ENCODE data around the gene ACACA.

ACACA gene

DNA sequence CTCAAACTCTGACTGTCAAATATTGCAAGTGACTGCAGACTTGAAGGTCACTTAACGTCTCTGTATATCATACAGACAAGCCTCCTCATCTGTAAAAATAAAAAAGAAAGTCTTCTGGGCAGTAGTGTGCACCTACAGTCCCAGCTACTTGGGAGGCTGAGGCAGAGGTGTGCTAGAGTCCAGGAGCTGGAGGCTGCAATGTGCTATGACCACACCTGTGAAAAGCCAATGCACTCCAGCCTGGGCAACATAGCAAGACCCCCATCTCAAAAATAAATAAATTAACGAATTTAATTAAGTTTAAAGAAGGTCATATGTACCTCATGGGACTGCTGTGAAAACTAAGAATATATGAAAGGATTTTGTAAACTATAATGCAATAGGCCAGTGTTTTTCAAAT, 65.8 kb downstream of the ACACA start:
- no peak for DNase-seq

DNA sequence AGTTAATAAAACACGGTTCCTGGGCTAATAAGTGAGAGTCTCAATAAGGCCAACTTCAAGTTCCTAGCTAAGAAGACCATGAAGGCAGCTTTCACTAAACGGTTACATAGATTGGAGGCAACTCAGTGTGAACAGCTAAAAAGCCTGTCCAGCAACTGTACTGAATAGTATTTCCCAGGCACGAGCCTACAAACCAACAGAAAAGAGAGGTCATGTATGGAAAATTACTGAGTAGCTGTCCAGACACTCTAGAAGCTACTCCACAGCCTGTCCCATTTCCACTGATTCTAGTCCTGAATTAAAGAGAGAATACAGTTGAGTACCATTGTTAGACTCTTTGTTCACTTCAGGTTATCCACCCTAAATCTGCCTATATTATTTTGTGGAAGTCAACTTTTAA, 67.3 kb downstream of the ACACA start:
- DNase-seq, result no peak

- DNase-seq, result no peak
Observed at GRCh38 chr17:37338847-37339246, 67.8 kb downstream of the ACACA start.

DNA sequence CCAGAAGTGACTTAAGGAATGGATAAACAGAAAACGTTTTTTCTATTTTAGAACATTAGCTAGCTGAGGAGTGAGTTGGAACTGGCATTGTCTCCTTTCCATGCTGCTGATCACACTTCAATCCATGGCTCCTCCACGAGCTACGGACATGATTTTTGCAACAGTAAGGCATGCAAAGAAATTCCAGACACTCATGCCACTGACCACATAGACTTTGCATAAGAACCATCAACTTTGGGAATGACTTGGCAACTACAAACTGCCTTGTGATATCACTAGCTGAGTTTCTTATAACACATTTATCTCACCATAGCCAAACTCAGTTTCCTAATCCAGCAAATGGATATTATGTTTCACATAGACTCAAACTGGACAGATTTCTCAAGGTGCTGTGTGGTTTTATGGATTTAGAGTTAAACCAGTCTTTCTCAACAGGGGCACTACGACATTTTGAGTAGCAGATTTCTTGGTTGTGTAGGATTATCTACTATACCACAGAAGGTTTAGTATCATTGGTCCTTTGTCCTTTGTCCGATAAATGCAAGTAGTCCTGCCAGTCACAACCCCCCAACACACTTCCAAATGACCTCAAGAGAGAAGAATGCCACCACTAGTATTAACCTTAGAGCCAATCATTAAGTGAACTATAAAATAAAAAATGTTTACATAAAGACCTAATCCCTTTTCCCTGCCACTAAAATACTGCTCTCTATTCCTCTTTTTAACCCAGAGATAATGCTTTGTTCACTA, 79.1 kb downstream of the ACACA start:
- DNase-seq, result no peak

DNA sequence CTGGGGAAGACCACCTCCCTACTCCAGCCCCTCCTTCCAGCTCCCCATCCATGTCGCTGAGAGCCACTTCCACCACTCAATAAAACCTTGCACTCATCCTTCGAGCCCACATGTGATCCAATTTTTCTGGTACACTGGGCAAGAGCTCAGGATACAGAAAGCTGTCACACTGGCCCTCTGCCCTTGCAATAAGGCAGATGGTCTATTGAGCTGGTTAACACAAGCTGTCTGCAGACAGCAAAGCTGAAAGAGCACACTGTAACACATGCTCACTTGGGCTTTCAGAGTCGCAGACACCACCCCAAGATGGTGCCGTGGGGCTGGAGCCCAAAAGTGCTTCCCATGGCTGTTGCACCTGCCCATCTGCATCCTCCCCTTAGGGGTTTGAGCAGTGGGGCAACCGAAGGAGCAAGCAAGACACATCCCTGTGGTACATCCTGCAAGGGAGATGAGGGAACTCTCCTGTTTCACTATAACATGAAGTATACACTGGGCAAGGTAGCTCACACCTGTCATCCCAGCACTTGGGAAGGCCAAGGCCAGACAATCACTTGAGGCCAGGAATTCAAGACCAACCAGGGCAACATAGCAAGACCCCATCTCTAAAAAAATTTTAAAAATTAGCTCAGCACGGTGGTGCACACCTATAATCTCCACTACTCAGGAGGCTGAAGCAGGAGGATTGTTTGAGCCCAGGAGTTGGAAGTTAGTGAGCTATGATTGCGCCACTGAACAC, 83.6 kb downstream of the ACACA start:
- DNase-seq, result no peak

DNA sequence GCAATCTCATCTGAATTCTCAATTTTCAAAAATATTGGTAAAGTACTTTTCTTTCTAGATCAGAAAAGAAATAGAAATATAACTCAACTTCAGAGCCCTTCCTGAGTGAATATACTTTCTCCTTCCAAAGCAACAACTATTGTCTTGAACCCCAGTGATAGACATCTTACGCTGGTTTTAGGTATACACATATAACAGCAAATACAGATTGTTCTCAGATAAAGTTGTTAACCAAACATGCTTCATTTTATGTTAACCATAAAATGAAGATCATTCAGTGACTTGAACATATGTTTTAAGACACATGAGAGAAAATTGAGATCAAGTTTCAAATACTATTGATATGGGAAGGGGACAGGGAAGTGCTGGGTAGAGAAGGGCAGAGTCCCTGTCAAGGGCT, 84.5 kb downstream of the ACACA start:
- no peak for DNase-seq

DNA sequence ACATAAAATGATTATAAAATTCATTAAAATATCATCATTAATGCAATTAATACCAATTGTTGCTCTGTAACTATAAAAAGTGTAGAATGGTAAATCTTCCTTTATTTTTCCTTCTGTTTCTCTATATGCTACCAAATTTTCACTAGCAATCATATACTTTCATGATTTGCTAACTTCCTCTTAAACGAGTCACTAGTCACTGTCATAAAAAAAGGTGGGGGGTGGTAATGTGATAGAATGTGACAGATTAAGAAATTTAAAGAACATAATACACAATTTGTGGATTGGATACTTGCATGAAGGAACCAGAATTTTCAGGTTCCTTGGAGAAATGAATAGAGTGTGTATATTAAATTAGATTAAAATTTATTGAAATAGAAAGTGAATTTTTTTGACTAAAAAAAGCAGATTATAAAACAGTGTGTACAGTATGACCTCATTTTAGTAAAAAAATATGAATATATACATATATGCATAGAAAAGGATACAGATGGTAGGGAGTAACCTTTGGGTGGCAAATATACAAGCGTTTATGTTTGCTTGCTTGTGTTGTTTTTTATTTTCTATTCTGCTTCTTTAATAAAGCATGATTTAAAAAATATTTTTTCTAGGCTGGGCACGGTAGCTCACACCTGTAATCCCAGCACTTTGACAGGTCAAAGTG, 87.6 kb downstream of the ACACA start:
- DNase-seq, result no peak

- no peak for DNase-seq
Observed at GRCh38 chr17:37317867-37318266, 88.8 kb downstream of the ACACA start.

- DNase-seq, result no peak
Observed at GRCh38 chr17:37315601-37316000, 91.0 kb downstream of the ACACA start.

- DNase-seq, result no peak
Observed at GRCh38 chr17:37312137-37312923, 94.3 kb downstream of the ACACA start.

GRCh38 chr17:37310940-37311339, 95.7 kb downstream of the ACACA start:
- DNase-seq, result no peak

GRCh38 chr17:37309051-37309450, 97.6 kb downstream of the ACACA start:
- DNase-seq, result no peak

DNA sequence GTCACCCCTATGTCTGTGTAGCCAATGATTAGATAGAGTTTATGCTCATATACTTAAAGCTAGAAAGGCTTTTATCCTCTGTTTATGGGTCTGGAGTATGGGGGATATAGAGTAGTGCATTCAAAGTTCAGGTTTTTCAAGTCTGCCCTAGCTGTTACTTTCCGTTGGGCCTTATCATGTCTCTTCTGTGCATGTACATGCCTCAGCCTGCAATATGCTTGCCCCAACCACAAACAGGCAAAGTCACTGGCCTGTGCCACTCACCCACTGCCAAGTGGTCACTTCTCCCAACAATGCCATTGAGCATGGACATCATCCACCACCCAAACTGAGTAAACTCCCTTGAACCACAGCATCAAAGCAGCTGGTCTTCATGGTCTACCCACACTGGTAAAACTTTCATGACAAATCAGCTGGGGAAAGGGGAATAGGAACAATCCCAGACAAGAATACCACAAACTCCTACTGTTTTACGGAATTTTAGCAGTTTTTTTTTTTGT, 101.2 kb downstream of the ACACA start:
- no peak for DNase-seq

DNA sequence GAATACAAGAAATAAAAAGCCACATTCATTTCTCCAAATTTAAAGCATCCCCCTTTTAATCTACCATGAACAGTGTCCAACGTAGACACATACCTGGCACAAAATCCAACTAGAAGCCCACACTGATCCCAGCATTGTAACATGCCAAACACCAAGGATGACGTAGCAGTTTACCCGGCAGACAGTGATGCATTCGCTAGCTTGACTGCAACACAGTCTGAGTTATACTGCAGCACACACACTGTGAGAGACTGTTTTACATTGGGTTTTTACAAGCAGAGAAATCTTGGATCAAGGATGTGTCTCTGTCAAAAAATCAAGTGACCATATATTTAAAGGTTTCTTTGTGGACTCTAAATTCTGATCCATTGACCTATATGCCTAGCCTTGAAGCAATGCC, 105.3 kb downstream of the ACACA start:
- no peak for DNase-seq

DNA sequence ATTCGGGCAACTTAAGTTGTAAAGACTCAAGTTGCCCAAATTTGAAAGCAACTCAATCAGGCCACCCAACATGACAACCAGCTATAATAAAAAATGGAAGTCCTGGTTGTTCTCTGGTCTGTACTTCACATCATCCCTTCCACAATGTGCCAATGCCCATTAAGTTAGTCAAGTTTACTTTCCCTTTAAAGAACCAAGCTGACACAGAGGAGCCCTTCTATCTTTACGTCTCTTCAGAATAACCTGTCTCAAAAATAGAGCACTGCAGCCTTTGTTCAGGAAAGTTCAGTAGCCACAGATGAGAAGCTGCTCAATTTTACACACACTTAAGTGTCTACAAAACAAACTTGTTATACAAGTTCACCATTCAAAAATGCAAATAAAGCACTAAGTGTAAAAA, 106.0 kb downstream of the ACACA start:
- no peak for DNase-seq

GRCh38 chr17:37299257-37299980, 107.2 kb downstream of the ACACA start:
- no peak for DNase-seq

- no peak for DNase-seq
Observed at GRCh38 chr17:37295888-37296287, 110.7 kb downstream of the ACACA start.

- DNase-seq, result no peak
Observed at GRCh38 chr17:37294888-37295287, 111.7 kb downstream of the ACACA start.

GRCh38 chr17:37293770-37294169, 112.9 kb downstream of the ACACA start:
- DNase-seq, result no peak

GRCh38 chr17:37292429-37293139, 114.1 kb downstream of the ACACA start:
- DNase-seq, result no peak

DNA sequence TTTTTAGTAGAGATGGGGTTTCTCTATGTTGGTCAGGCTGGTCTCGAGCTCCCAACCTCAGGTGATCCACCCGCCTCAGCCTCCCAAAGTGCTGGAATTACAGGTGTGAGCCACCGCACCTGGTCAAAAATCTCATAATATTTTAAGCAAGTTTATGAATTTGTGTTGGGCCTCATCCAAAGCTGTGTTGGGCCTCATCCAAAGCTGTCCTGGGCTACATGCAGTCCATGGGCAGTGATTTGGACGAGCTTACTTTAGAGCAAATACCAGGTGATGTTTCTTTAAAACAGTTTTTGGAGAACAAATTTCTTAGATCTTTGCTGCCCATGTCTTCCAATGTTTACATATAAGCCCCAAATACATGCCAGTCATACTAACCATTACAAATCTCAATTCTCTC, 115.3 kb downstream of the ACACA start:
- DNase-seq, result no peak

DNA sequence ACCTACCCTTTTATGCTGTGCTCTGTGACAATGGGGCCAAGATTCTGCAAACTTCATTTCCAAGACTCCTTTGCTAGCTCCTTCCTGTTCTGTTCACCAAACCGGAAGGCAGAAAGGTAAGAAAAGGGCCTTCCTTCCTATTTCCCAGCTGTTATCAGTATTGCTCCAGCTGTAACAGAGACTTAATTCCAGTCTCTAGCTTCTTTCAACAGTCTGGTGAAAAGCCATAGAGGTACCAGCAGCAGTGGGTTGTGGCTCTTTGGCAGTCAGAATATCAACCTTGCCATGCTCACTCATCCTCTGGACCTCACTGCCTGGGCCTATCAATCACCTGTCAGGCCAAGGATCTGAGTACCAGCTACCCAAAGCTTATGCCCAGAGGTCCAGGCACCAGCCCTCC, 120.2 kb downstream of the ACACA start:
- DNase-seq, result no peak
